ENCODE results near the gene TOR3A. TPM values are rescaled to one million over a fixed set of nuclear protein-coding genes. Genes with fewer than 3 reads are reported as not detected.

TOR3A gene
- total RNA-seq, result 27.6 and 31.6 TPM in 2 replicates

DNA sequence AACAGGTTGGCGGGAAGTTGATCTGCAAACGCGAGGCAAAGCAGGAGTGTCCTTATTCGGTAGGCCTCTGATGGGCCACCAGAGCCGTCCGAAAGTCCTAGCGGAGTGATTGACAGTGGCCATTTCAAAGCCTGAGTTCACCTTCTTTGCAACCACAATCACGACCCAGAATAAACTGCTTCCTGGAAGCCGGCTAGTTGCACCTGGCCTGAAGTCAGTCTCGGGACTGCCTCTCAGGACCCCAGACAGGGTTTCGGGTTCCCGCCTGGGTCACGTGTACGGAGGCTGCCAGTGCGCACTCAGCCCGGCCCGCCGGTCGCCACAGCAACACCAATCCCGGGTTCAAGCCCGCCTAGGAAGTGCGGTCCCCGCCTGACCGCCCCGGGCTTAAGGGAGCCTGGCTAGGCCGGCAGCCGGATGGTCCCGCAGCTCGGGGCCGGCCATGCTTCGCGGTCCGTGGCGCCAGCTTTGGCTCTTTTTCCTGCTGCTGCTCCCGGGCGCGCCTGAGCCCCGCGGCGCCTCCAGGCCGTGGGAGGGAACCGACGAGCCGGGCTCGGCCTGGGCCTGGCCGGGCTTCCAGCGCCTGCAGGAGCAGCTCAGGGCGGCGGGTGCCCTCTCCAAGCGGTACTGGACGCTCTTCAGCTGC lies at the start of gene TOR3A:
TSS of gene TOR3A (plus strand) at position 384 of the 646 bp plus-strand sequence. CDS start at position 443, 59 bp downstream.

Small RNAs within 50 kb of the gene (small RNA-seq; reads per million reads assigned to genes)
- 0.38 reads per million for gene AL512326.3

Other genes with a start within 250 kb of the TOR3A start
- gene ANGPTL1, start 211.0 kb upstream of the TOR3A start, total RNA-seq, result 0.32 and 1.1 TPM in 2 replicates
- 33.6 and 36.7 TPM in 2 replicates for gene FAM20B, start 56.2 kb upstream of the TOR3A start, total RNA-seq
- gene ABL2, start 147.6 kb downstream of the TOR3A start, total RNA-seq, result 96.9 and 110 TPM in 2 replicates
- 30.7 and 31.2 TPM in 2 replicates for gene SOAT1, start 211.7 kb downstream of the TOR3A start, total RNA-seq